H9 (cell line): ENCODE data around the gene GRB7. TPM values are rescaled to one million over a fixed set of nuclear protein-coding genes. Genes with fewer than 3 reads are reported as not detected.

Experiments
- DNase-seq: peaks from one replicate; pipeline ENCODE4 v3.0.0-alpha.2; 2017
- H2AFZ ChIP-seq: one replicate; pipeline ENCODE4 v1.6.1; 2013; ENCODE audit warnings: mild to moderate bottlenecking, low read length, control low read depth, moderate library complexity
- H2AK5ac ChIP-seq: 2 replicates; pipeline ENCODE4 v1.6.1; 2013; ENCODE audit warnings: low read length, control low read depth, mixed read lengths; ENCODE audit not compliant: insufficient read length
- H2BK120ac ChIP-seq: one replicate; pipeline ENCODE4 v1.6.1; 2013; ENCODE audit warnings: low read depth, mild to moderate bottlenecking, low read length, control low read depth, inconsistent platforms; ENCODE audit not compliant: poor library complexity, severe bottlenecking
- H2BK12ac ChIP-seq: 2 replicates; pipeline ENCODE4 v1.6.1; 2013; ENCODE audit warnings: low read length, control low read depth, mixed read lengths, low read depth; ENCODE audit not compliant: insufficient read length
- H2BK15ac ChIP-seq: 2 replicates; pipeline ENCODE4 v1.6.1; 2013; ENCODE audit warnings: low read depth, low read length, control low read depth
- H2BK20ac ChIP-seq: one replicate; pipeline ENCODE4 v1.6.1; 2013; ENCODE audit warnings: low read depth, mild to moderate bottlenecking, low read length, control low read depth, inconsistent platforms; ENCODE audit not compliant: poor library complexity, severe bottlenecking
- H2BK5ac ChIP-seq: 2 replicates; pipeline ENCODE4 v1.6.1; 2013; ENCODE audit warnings: low read length, control low read depth, mixed read lengths; ENCODE audit not compliant: insufficient read length
- H3K14ac ChIP-seq: 2 replicates; pipeline ENCODE4 v1.6.1; 2013; ENCODE audit warnings: low read length, control low read depth; ENCODE audit not compliant: insufficient read depth
- H3K18ac ChIP-seq: 2 replicates; pipeline ENCODE4 v1.6.1; 2013; ENCODE audit warnings: low read depth, mild to moderate bottlenecking, mixed read lengths, low read length, control low read depth; ENCODE audit not compliant: insufficient read length
- H3K23ac ChIP-seq: 2 replicates; pipeline ENCODE4 v1.6.1; 2013; ENCODE audit warnings: low read length, control low read depth, mixed read lengths, low read depth; ENCODE audit not compliant: insufficient read length
- H3K23me2 ChIP-seq: 2 replicates; pipeline ENCODE4 v1.6.1; 2013; ENCODE audit warnings: low read depth, mild to moderate bottlenecking, mixed read lengths, low read length, control low read depth; ENCODE audit not compliant: insufficient read length, poor library complexity, severe bottlenecking
- H3K27ac ChIP-seq: 2 replicates; pipeline ENCODE4 v1.5.1; 2013; ENCODE audit warnings: low read length, control low read depth, mixed read lengths, low read depth; ENCODE audit not compliant: insufficient read length
- H3K27me3 ChIP-seq: 2 replicates; pipeline ENCODE4 v1.6.1; 2013; ENCODE audit warnings: low read length, control low read depth, inconsistent platforms; ENCODE audit not compliant: insufficient read depth
- H3K4ac ChIP-seq: 2 replicates; pipeline ENCODE4 v1.6.1; 2013; ENCODE audit warnings: low read depth, mild to moderate bottlenecking, control low read depth, inconsistent platforms, low read length, moderate library complexity
- H3K4me1 ChIP-seq: 2 replicates; pipeline ENCODE4 v1.6.1; 2013; ENCODE audit warnings: low read length, control low read depth, inconsistent platforms; ENCODE audit not compliant: insufficient read depth
- H3K4me2 ChIP-seq: 2 replicates; pipeline ENCODE4 v1.6.1; 2013; ENCODE audit warnings: low read length, control low read depth, mixed read lengths; ENCODE audit not compliant: insufficient read length, insufficient read depth
- H3K56ac ChIP-seq: 2 replicates; pipeline ENCODE4 v1.6.1; 2013; ENCODE audit warnings: low read depth, mild to moderate bottlenecking, mixed read lengths, low read length, control low read depth; ENCODE audit not compliant: insufficient read length
- H3K79me1 ChIP-seq: 2 replicates; pipeline ENCODE4 v1.6.1; 2013; ENCODE audit warnings: low read depth, mild to moderate bottlenecking, moderate library complexity, low read length, control low read depth, inconsistent platforms; ENCODE audit not compliant: insufficient read depth, poor library complexity, severe bottlenecking
- H3K79me2 ChIP-seq: 2 replicates; pipeline ENCODE4 v1.6.1; 2013; ENCODE audit warnings: low read length, control low read depth, inconsistent platforms; ENCODE audit not compliant: insufficient read depth
- H3K9ac ChIP-seq: 2 replicates; pipeline ENCODE4 v1.6.1; 2013; ENCODE audit warnings: low read length, control low read depth, mixed read lengths; ENCODE audit not compliant: insufficient read length; ENCODE audit errors: extremely low read depth
- H3K9me3 ChIP-seq: one replicate; pipeline ENCODE4 v1.6.1; 2013; ENCODE audit warnings: low read depth, low read length, inconsistent platforms; ENCODE audit not compliant: control insufficient read depth
- H3T11ph ChIP-seq: one replicate; pipeline ENCODE4 v1.6.1; 2013; ENCODE audit warnings: mild to moderate bottlenecking, low read length, control low read depth, inconsistent platforms
- H4K20me1 ChIP-seq: one replicate; pipeline ENCODE4 v1.6.1; 2013; ENCODE audit not compliant: control insufficient read depth, insufficient read length, insufficient read depth
- H4K5ac ChIP-seq: 2 replicates; pipeline ENCODE4 v1.6.1; 2013; ENCODE audit warnings: low read depth, mild to moderate bottlenecking, mixed read lengths, low read length, control low read depth; ENCODE audit not compliant: insufficient read length
- H4K8ac ChIP-seq: replicated peaks from 2 replicates; pipeline ENCODE4 v1.6.1; 2013; ENCODE audit warnings: low read length, control low read depth, mixed read lengths, low read depth; ENCODE audit not compliant: insufficient read length
- H4K91ac ChIP-seq: 2 replicates; pipeline ENCODE4 v1.6.1; 2013; ENCODE audit warnings: low read depth, mild to moderate bottlenecking, moderate library complexity, mixed read lengths, low read length, control low read depth; ENCODE audit not compliant: insufficient read length
- H3K27ac Mint-ChIP-seq, 3 experiments: 2 replicates in 2 of 3; 3 replicates in 1 of 3; pipeline ENCODE4 v1.8.0; 2020 to 2021; ENCODE audit warnings: mixed read lengths in 3 of 3, mild to moderate bottlenecking in 1 of 3, moderate library complexity in 1 of 3
- H3K27me3 Mint-ChIP-seq: 2 replicates; pipeline ENCODE4 v1.8.0; 2021; ENCODE audit warnings: low read depth, mild to moderate bottlenecking, moderate library complexity, mixed read lengths
- H3K36me3 Mint-ChIP-seq, 3 experiments: 2 replicates in 2 of 3; 3 replicates in 1 of 3; pipeline ENCODE4 v1.8.0; 2020 to 2021; ENCODE audit warnings: low read depth in 3 of 3, mixed read lengths in 3 of 3; ENCODE audit not compliant: insufficient read depth in 1 of 3
- H3K4me1 Mint-ChIP-seq, 2 experiments: 2 replicates each; pipeline ENCODE4 v1.8.0; 2020; ENCODE audit warnings: mixed read lengths in 2 of 2
- H3K4me3 Mint-ChIP-seq, 2 experiments: 2 replicates in 1 of 2; 3 replicates in 1 of 2; pipeline ENCODE4 v1.8.0; 2020 to 2021; ENCODE audit warnings: mild to moderate bottlenecking in 2 of 2, mixed read lengths in 2 of 2, moderate library complexity in 1 of 2
- H3K9me3 Mint-ChIP-seq, 2 experiments: 2 replicates in 1 of 2; 3 replicates in 1 of 2; pipeline ENCODE4 v1.8.0; 2020; ENCODE audit warnings: mild to moderate bottlenecking in 2 of 2, mixed read lengths in 2 of 2, moderate library complexity in 1 of 2
- WGBS: extraction: QIAGEN DNeasy Blood & Tissue Kit; methylation state at CpG from one replicate; pipeline ENCODE4 v1.1.7; 2013; ENCODE audit warnings: missing lambda C conversion rate, low lambda C conversion rate, mixed read lengths; ENCODE audit not compliant: insufficient read length; ENCODE audit errors: extremely low coverage; 5-methylcytosine and 5-hydroxymethylcytosine counted together
- total RNA-seq: library from RNA; stranded (reverse); gene quantifications from 2 replicates; pipeline ENCODE4 v1.2.1, GENCODE V29; 2021
- TF ChIP-seq, protein P1 (sequence below): fragments of 200-600 bp; sonication (generic); conservative IDR thresholded peaks from 3 replicates; pipeline ENCODE4 v1.8.0; 2021; ENCODE audit warnings: antibody characterized with exemption, mild to moderate bottlenecking

GRB7 gene
- total RNA-seq, 1 experiment from 2014 or later: 55.0 TPM

DNA sequence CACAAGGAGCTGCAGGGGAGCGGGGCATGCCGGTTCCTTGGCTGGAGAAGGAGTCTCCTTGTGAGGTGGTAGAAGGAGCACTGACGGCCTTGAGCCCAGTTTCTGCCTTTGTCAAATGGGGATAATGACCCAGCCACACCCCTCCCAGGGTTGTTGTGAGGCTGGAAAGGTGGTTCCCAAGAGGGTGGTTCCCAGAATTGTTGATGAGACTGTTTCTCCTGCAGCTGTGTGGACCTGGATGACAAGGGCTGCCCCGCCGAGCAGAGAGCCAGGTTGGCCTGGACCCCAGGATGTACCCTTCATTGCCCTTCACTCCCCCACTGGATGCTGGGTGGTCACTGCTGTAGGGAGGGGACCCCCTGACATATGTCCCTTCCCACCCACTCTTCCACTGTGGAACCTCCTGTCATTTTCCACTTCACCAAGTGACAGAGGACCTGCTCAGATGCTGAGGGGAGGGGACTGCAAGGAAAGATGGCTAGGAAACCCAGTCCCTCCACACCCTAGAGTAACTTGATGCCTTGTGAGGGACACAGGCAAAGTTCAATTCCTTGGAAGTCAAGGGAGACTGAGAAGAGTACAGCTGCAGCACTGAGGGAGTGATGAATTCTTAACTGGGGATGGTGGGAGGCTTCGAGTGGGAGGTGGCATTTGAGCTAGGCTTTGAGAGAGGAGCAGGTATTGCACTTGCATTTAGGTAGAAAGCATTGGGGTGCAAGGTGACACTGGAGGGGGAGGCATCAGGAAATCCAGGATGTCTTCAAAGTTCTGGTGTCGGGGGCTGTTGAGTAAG lies 18.0 kb upstream of the GRB7 start:
- Histone ChIP-seq H3K9ac (no peak overlapping the region), H3K18ac (no peak overlapping the region), H4K5ac (no peak overlapping the region), H2BK15ac (no peak overlapping the region), H3K23me2 (no peaks in the 10 kb centered on the region), H3K4me1 (no peaks in the 10 kb centered on the region), H4K20me1 (no peaks in the 10 kb centered on the region), H2BK20ac (no peak overlapping the region), H3K56ac (no peak overlapping the region), H3T11ph (no peak overlapping the region), H3K79me2 (no peaks in the 10 kb centered on the region), H3K9me3 (no peaks in the 10 kb centered on the region), H3K4ac (no peak overlapping the region), H2BK5ac (no peak overlapping the region), H3K14ac (no peak overlapping the region), H4K91ac (no peak overlapping the region), H2AK5ac (no peak overlapping the region), H2BK120ac (no peak overlapping the region), H2AFZ (no peak overlapping the region), H3K27me3 (no peaks in the 10 kb centered on the region), H3K23ac (no peak overlapping the region), H3K27ac (no peak overlapping the region), H3K79me1 (no peaks in the 10 kb centered on the region), H2BK12ac (no peak overlapping the region), H3K4me2 (no peak overlapping the region), H4K8ac (no peak overlapping the region)
- no peak overlapping the region for H3K4me3 Mint-ChIP-seq
- no CpG with 5 or more reads among the region's 7 CpGs for WGBS
- peaks cover 66 to 95% (median 81%) of the 10 kb centered on the region in 3 experiments for H3K36me3 Mint-ChIP-seq
- no peaks in the 10 kb centered on the region for H3K27me3 Mint-ChIP-seq
- no peak for DNase-seq
- TF ChIP-seq, protein P1, sequence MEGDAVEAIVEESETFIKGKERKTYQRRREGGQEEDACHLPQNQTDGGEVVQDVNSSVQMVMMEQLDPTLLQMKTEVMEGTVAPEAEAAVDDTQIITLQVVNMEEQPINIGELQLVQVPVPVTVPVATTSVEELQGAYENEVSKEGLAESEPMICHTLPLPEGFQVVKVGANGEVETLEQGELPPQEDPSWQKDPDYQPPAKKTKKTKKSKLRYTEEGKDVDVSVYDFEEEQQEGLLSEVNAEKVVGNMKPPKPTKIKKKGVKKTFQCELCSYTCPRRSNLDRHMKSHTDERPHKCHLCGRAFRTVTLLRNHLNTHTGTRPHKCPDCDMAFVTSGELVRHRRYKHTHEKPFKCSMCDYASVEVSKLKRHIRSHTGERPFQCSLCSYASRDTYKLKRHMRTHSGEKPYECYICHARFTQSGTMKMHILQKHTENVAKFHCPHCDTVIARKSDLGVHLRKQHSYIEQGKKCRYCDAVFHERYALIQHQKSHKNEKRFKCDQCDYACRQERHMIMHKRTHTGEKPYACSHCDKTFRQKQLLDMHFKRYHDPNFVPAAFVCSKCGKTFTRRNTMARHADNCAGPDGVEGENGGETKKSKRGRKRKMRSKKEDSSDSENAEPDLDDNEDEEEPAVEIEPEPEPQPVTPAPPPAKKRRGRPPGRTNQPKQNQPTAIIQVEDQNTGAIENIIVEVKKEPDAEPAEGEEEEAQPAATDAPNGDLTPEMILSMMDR: no peak
- H3K9me3 Mint-ChIP-seq: no peaks in the 10 kb centered on the region
- H3K4me1 Mint-ChIP-seq: peaks cover 3 to 8% of the 10 kb centered on the region in 2 experiments
- peak overlapping the region in 2 of 3 experiments; percentile 10 to 29; a peak in 2 of 7 replicates for H3K27ac Mint-ChIP-seq
